Epithelial cell of proximal tubule (primary cell): ENCODE results near the gene RAB40B. TPM values are rescaled to one million over a fixed set of nuclear protein-coding genes. Genes with fewer than 3 reads are reported as not detected.

Experiments
- DNase-seq: peaks from one replicate; pipeline ENCODE4 v3.0.0-alpha.2; 2011; ENCODE audit warnings: low read depth
- H3K4me3 ChIP-seq: 2 replicates; pipeline ENCODE4 v1.5.1; 2011; ENCODE audit warnings: low read depth, mild to moderate bottlenecking, low read length
- CTCF ChIP-seq: conservative IDR thresholded peaks from 2 replicates; pipeline ENCODE4 v1.5.1; 2012; ENCODE audit warnings: low read depth, mild to moderate bottlenecking, low read length
- total RNA-seq: library from RNA; depleted of rRNA; stranded (reverse); fragments of >200 nt; gene quantifications from 2 replicates; pipeline ENCODE4 v1.2.3, GENCODE V29; 2015

The RAB40B gene
- total RNA-seq, 1 donor from 2014 or later = 7.8 TPM

- H3K4me3 ChIP-seq = no peak overlapping the region
- DNase-seq = no peak
- no peak for TF ChIP-seq CTCF
These were observed 33.3 kb downstream of the RAB40B start for GRCh38 chr17:82665217-82665616.

- TF ChIP-seq CTCF = no peak
- no peak for DNase-seq
- no peak overlapping the region for H3K4me3 ChIP-seq
These were observed 33.8 kb downstream of the RAB40B start for GRCh38 chr17:82664701-82665182.

GRCh38 chr17:82664276-82664575 is 34.3 kb downstream of the RAB40B start:
- TF ChIP-seq CTCF = no peak
- DNase-seq = no peak
- no peak overlapping the region for H3K4me3 ChIP-seq

- no peak overlapping the region for H3K4me3 ChIP-seq
- no peak for DNase-seq
- TF ChIP-seq CTCF = no peak
These were observed 34.9 kb downstream of the RAB40B start for GRCh38 chr17:82663381-82664275.

GRCh38 chr17:82662711-82663261 is 35.7 kb downstream of the RAB40B start:
- no peak overlapping the region for H3K4me3 ChIP-seq
- DNase-seq = no peak
- TF ChIP-seq CTCF = no peak

GRCh38 chr17:82661717-82662683 is 36.5 kb downstream of the RAB40B start:
- no peak for DNase-seq
- no peak for TF ChIP-seq CTCF
- H3K4me3 ChIP-seq = no peak overlapping the region
